Measurements from ENCODE around the gene USO1. TPM values are rescaled to one million over a fixed set of nuclear protein-coding genes. Genes with fewer than 3 reads are reported as not detected.

USO1 gene
- total and polyA plus RNA-seq, 9 of the 15 experiments (the other 6 are each of a cell fraction or from before 2014, with no cell fraction given) = 19.3 to 97.8 (median 48.5) TPM

DNA sequence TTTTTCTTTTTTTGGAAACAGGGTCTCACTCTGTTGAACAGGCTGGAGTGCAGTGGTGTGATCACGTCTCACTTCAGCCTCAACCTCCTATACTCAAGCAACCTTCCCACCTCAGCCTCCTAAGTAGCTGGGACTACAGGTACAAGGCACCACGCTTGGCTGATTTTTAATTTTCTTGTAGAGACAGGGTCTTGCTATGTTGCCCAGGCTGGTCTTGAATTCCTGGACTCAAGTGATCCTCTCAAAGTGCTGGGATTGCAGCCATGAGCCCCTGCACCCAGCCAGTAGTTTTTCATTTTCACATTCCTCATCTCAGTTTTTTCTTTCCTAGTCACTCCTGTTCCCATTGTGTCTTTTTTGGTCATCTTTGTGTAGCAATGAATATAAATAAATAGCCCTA is 11.1 kb downstream of the USO1 start:
- Histone ChIP-seq H3K36me3 (ENCODE audit: control insufficient read depth, insufficient read depth, low read length) (peaks cover 18% of the 10 kb centered on the region), H3K27ac (ENCODE audit: extremely low read depth, low read depth, low read length) (no peak overlapping the region), H2AFZ (ENCODE audit: low read depth, low read length) (no peak overlapping the region), H4K20me1 (replicated peaks; ENCODE audit: control insufficient read depth, insufficient read depth, low read length) (no peaks in the 10 kb centered on the region), H3K27me3 (ENCODE audit: control insufficient read depth in 2 of 2, insufficient read depth in 2 of 2, low read length in 2 of 2) (no peaks in the 10 kb centered on the region), H3K9me1 (ENCODE audit: control insufficient read depth, insufficient read depth, low read length) (no peaks in the 10 kb centered on the region), H3K9ac (ENCODE audit: insufficient read depth in 1 of 2, low read depth in 2 of 2, low read length in 2 of 2) (no peak overlapping the region), H3K4me3 (no peak overlapping the region), H3K79me2 (ENCODE audit: control insufficient read depth, insufficient read depth, low read length) (peaks cover 58% of the 10 kb centered on the region), H3K4me1 (replicated peaks in 1 of 2; ENCODE audit: control insufficient read depth in 2 of 2, insufficient read depth in 2 of 2, low read length in 2 of 2) (no peaks in the 10 kb centered on the region), H3K4me2 (ENCODE audit: insufficient read depth, low read length) (no peak overlapping the region), H3K9me3 (replicated peaks; ENCODE audit: control insufficient read depth, insufficient read depth, low read depth, low read length) (no peaks in the 10 kb centered on the region)
- no peak for DNase-seq (ENCODE audit: extremely low read depth in 1 of 4, low spot score in 3 of 4)
- TF ChIP-seq, protein P1, sequence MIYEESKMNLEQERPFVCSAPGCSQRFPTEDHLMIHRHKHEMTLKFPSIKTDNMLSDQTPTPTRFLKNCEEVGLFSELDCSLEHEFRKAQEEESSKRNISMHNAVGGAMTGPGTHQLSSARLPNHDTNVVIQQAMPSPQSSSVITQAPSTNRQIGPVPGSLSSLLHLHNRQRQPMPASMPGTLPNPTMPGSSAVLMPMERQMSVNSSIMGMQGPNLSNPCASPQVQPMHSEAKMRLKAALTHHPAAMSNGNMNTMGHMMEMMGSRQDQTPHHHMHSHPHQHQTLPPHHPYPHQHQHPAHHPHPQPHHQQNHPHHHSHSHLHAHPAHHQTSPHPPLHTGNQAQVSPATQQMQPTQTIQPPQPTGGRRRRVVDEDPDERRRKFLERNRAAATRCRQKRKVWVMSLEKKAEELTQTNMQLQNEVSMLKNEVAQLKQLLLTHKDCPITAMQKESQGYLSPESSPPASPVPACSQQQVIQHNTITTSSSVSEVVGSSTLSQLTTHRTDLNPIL (CRISPR knock-in tag; IDR thresholded peaks at IDR 0.05) = no peak
- TF ChIP-seq IFI16 (CRISPR knock-in tag; IDR thresholded peaks at IDR 0.05) (no peak), ZSCAN32 (CRISPR knock-in tag; IDR thresholded peaks at IDR 0.05) (no peak), ATF7 (IDR thresholded peaks at IDR 0.05) (no peak), ZNF121 (CRISPR knock-in tag; conservative IDR thresholded peaks at IDR 0.05) (peak; percentile 54), TCF3 (CRISPR knock-in tag; IDR thresholded peaks at IDR 0.05) (no peak), ZNF76 (CRISPR knock-in tag; IDR thresholded peaks at IDR 0.05; ENCODE audit: borderline replicate concordance) (no peak)
- TF ChIP-seq, protein P2, sequence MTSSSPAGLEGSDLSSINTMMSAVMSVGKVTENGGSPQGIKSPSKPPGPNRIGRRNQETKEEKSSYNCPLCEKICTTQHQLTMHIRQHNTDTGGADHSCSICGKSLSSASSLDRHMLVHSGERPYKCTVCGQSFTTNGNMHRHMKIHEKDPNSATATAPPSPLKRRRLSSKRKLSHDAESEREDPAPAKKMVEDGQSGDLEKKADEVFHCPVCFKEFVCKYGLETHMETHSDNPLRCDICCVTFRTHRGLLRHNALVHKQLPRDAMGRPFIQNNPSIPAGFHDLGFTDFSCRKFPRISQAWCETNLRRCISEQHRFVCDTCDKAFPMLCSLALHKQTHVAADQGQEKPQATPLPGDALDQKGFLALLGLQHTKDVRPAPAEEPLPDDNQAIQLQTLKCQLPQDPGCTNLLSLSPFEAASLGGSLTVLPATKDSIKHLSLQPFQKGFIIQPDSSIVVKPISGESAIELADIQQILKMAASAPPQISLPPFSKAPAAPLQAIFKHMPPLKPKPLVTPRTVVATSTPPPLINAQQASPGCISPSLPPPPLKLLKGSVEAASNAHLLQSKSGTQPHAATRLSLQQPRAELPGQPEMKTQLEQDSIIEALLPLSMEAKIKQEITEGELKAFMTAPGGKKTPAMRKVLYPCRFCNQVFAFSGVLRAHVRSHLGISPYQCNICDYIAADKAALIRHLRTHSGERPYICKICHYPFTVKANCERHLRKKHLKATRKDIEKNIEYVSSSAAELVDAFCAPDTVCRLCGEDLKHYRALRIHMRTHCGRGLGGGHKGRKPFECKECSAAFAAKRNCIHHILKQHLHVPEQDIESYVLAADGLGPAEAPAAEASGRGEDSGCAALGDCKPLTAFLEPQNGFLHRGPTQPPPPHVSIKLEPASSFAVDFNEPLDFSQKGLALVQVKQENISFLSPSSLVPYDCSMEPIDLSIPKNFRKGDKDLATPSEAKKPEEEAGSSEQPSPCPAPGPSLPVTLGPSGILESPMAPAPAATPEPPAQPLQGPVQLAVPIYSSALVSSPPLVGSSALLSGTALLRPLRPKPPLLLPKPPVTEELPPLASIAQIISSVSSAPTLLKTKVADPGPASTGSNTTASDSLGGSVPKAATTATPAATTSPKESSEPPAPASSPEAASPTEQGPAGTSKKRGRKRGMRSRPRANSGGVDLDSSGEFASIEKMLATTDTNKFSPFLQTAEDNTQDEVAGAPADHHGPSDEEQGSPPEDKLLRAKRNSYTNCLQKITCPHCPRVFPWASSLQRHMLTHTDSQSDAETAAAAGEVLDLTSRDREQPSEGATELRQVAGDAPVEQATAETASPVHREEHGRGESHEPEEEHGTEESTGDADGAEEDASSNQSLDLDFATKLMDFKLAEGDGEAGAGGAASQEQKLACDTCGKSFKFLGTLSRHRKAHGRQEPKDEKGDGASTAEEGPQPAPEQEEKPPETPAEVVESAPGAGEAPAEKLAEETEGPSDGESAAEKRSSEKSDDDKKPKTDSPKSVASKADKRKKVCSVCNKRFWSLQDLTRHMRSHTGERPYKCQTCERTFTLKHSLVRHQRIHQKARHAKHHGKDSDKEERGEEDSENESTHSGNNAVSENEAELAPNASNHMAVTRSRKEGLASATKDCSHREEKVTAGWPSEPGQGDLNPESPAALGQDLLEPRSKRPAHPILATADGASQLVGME (CRISPR knock-in tag; IDR thresholded peaks at IDR 0.05) = no peak
- intact Hi-C loops (cut with micrococcal nuclease) = no loop called here
- POLR2A ChIA-PET = interaction anchor here (2.8 kb wide), 1 partner anchor 10 kb away, joined by 13 read pairs; no protein-coding TSS in a partner anchor
- FAIRE-seq = no peak
- no peak for ATAC-seq
- in situ Hi-C loops (cut with MboI) = no loop called here
- BruUV-seq (replicated peaks) = no TSS peak
- WGBS (ENCODE audit: insufficient coverage, low coverage, missing lambda C conversion rate) = 97% methylated on average over 2 of the region's 2 CpGs
- CTCF ChIA-PET (ENCODE audit: low intra/inter-chr PET ratio) = no interaction called here
